HCT116 (cell line): ENCODE results near the gene CTNNA2. TPM values are rescaled to one million over a fixed set of nuclear protein-coding genes. Genes with fewer than 3 reads are reported as not detected.

Experiments used
- ATAC-seq: fragments of 200-7000 bp; cut with Tn5 transposase; 2 replicates; pipeline ENCODE4 v1.9.1; 2020; ENCODE audit warnings: mild to moderate bottlenecking, moderate library complexity
- BruUV-seq: library from RNA; stranded (reverse); fragments of 400-500 nt; replicated peaks from 2 replicates; lab custom pipeline; 2021; lab: Mats Ljungman, UMichigan
- CTCF ChIA-PET: fragments of 300-600 bp; sonication (Branson Sonifier 250); formaldehyde crosslinking; loops from one replicate; lab custom pipeline; 2021; ENCODE audit warnings: antibody characterized with exemption; lab: Charles Lee
- POLR2A ChIA-PET: fragments of 300-600, 350-600 bp; sonication (Branson Sonifier 250); formaldehyde crosslinking; loops from one replicate; lab custom pipeline; 2021; ENCODE audit warnings: antibody characterized with exemption; lab: Charles Lee
- RAD21 ChIA-PET, 2 experiments: fragments of 300-600 bp; sonication (Branson Sonifier 250); formaldehyde crosslinking; loops; one replicate each; lab custom pipeline; 2023; ENCODE audit warnings: low total read pairs in 2 of 2; ENCODE audit not compliant: uncharacterized antibody in 2 of 2, unreplicated experiment in 2 of 2, low non-redundant PET in 1 of 2; lab: Charles Lee
- DNase-seq: peaks from one replicate; pipeline ENCODE4 v3.0.0-alpha.2; 2010; ENCODE audit warnings: low read depth, low spot score
- H2AFZ ChIP-seq: fragments of 200-600 bp; shearing (Covaris generic), sonication (generic); 2 replicates; pipeline ENCODE4 v1.6.1; 2017; ENCODE audit warnings: low read depth, mixed run types, mixed read lengths, antibody characterized with exemption, low read length; ENCODE audit not compliant: poor library complexity, severe bottlenecking
- H3K27ac ChIP-seq: 2 replicates; pipeline ENCODE4 v1.5.1; 2012; ENCODE audit warnings: low read depth, low read length
- H3K27me3 ChIP-seq: fragments of 200-600 bp; sonication (generic); 2 replicates; pipeline ENCODE4 v1.6.1; 2016; ENCODE audit warnings: mixed run types, low read length, mixed read lengths; ENCODE audit not compliant: insufficient read depth
- H3K36me3 ChIP-seq, 2 experiments: fragments of 200-500 bp in 1 of 2; fragments of 200-600 bp in 1 of 2; sonication (Bioruptor generic) in 1 of 2; sonication (generic) in 1 of 2; 2 replicates each; pipeline versions ENCODE4 v1.5.1 to v1.6.1; 2014 to 2016; ENCODE audit warnings: low read length in 2 of 2, inconsistent platforms in 1 of 2, mixed read lengths in 1 of 2, mixed run types in 1 of 2; ENCODE audit not compliant: insufficient read depth in 2 of 2, control insufficient read depth in 1 of 2
- H3K4me1 ChIP-seq, 2 experiments: fragments of 200-600 bp in 1 of 2; sonication (generic) in 1 of 2; 2 replicates each; pipeline versions ENCODE4 v1.5.1 to v1.6.1; 2012 to 2017; ENCODE audit warnings: low read length in 2 of 2, inconsistent platforms in 1 of 2, mild to moderate bottlenecking in 1 of 2, mixed read lengths in 1 of 2, mixed run types in 1 of 2, moderate library complexity in 1 of 2; ENCODE audit not compliant: insufficient read depth in 2 of 2, control insufficient read depth in 1 of 2
- H3K4me2 ChIP-seq: fragments of 200-600 bp; sonication (generic); 2 replicates; pipeline ENCODE4 v1.6.1; 2017; ENCODE audit warnings: mixed run types, low read length, mixed read lengths
- H3K4me3 ChIP-seq, 2 experiments: fragments of 200-600 bp in 1 of 2; sonication (generic) in 1 of 2; replicated peaks in 1 of 2; 2 replicates each; pipeline ENCODE4 v1.5.1; 2011 to 2016; ENCODE audit warnings: low read length in 2 of 2, control low read depth in 1 of 2, low read depth in 1 of 2, mild to moderate bottlenecking in 1 of 2, mixed read lengths in 1 of 2, mixed run types in 1 of 2
- H3K79me2 ChIP-seq: fragments of 200-600 bp; sonication (generic); 2 replicates; pipeline ENCODE4 v1.6.1; 2017; ENCODE audit warnings: mild to moderate bottlenecking, mixed run types, low read length, moderate library complexity, mixed read lengths; ENCODE audit not compliant: insufficient read depth
- H3K9ac ChIP-seq: fragments of 200-600 bp; sonication (generic); 2 replicates; pipeline ENCODE4 v1.6.1; 2016; ENCODE audit warnings: low read length, mixed read lengths
- H3K9me2 ChIP-seq: fragments of 200-600 bp; sonication (generic), shearing (Covaris generic); 2 replicates; pipeline ENCODE4 v1.6.1; 2017; ENCODE audit warnings: mixed run types, mild to moderate bottlenecking, moderate library complexity; ENCODE audit not compliant: insufficient read depth
- H3K9me3 ChIP-seq, 2 experiments: fragments of 200-500 bp in 1 of 2; fragments of 200-600 bp in 1 of 2; sonication (Bioruptor generic) in 1 of 2; sonication (generic) in 1 of 2; 2 replicates each; pipeline ENCODE4 v1.6.1; 2014 to 2017; ENCODE audit warnings: low read length in 2 of 2, mixed read lengths in 2 of 2, inconsistent platforms in 1 of 2, low read depth in 1 of 2, mild to moderate bottlenecking in 1 of 2, mixed run types in 1 of 2, moderate library complexity in 1 of 2; ENCODE audit not compliant: control insufficient read depth in 1 of 2, insufficient read depth in 1 of 2
- H4K20me1 ChIP-seq: fragments of 200-600 bp; sonication (generic), shearing (Covaris generic); 2 replicates; pipeline ENCODE4 v1.6.1; 2017; ENCODE audit warnings: mixed run types, mild to moderate bottlenecking, moderate library complexity; ENCODE audit not compliant: insufficient read depth
- CBX3 ChIP-seq: IDR thresholded peaks from 2 replicates; pipeline ENCODE4 v1.6.1; 2012; ENCODE audit warnings: low read depth
- EZH2 ChIP-seq: fragments of 200-600 bp; sonication (generic); IDR thresholded peaks from 2 replicates; pipeline ENCODE4 v1.6.1; 2017; ENCODE audit warnings: antibody characterized with exemption, mixed run types
- EZH2phosphoT487 ChIP-seq: fragments of 200-600 bp; IDR thresholded peaks from 2 replicates; pipeline ENCODE4 v1.6.1; 2018; ENCODE audit warnings: antibody characterized with exemption, borderline replicate concordance
- FOSL1 ChIP-seq: IDR thresholded peaks from 2 replicates; pipeline ENCODE4 v1.6.1; 2012; ENCODE audit warnings: low read depth
- POLR2AphosphoS5 ChIP-seq: IDR thresholded peaks from 2 replicates; pipeline ENCODE4 v1.6.1; 2011; ENCODE audit warnings: mild to moderate bottlenecking, low read depth, low read length, moderate library complexity
- SIN3A ChIP-seq: IDR thresholded peaks from 2 replicates; pipeline ENCODE4 v1.6.1; 2012; ENCODE audit warnings: low read depth
- SP1 ChIP-seq: IDR thresholded peaks from 2 replicates; pipeline ENCODE4 v1.6.1; 2012; ENCODE audit warnings: low read depth
- SRF ChIP-seq: IDR thresholded peaks from 2 replicates; pipeline ENCODE4 v1.6.1; 2012; ENCODE audit warnings: low read depth
- ZFX ChIP-seq: fragments of 450-650 bp; IDR thresholded peaks from 2 replicates; pipeline ENCODE4 v1.6.1; 2017
- intact Hi-C: fragments of 100-400 bp; cut with micrococcal nuclease; formaldehyde crosslinking; loops from 2 replicates; pipeline ENCODE4 v1.10.0; 2022
- microRNA-seq: library from miRNA; unstranded; fragments of <30 nt; microRNA quantifications from one replicate; pipeline ENCODE4, GENCODE V29; 2016; ENCODE audit warnings: borderline number of aligned reads
- total RNA-seq: library from RNA; stranded (reverse); gene quantifications from one replicate; pipeline ENCODE4 v1.2.1, GENCODE V29; 2021; ENCODE audit not compliant: unreplicated experiment

CTNNA2 gene
- total RNA-seq, 1 experiment from 2014 or later = not detected

GRCh38 chr2:80687524-80687923, 1174.7 kb downstream of the CTNNA2 start:
- Histone ChIP-seq H3K4me3 (no peak overlapping the region), H3K9ac (no peak overlapping the region), H2AFZ (no peak overlapping the region), H3K4me2 (no peak overlapping the region), H3K27me3 (no peaks in the 10 kb centered on the region), H3K9me2 (no peaks in the 10 kb centered on the region), H4K20me1 (no peaks in the 10 kb centered on the region), H3K79me2 (no peaks in the 10 kb centered on the region), H3K36me3 (no peaks in the 10 kb centered on the region), H3K9me3 (no peaks in the 10 kb centered on the region; a peak in 2 of 4 replicates), H3K27ac (no peak overlapping the region), H3K4me1 (no peaks in the 10 kb centered on the region)
- ATAC-seq (no peak), DNase-seq (no peak)
- TF ChIP-seq SIN3A = no peak
- TF ChIP-seq EZH2 = no peak
- TF ChIP-seq EZH2phosphoT487 = no peak
- TF ChIP-seq CBX3 = no peak
- no peak for TF ChIP-seq SRF
- no TSS peak for BruUV-seq
- ChIA-PET RAD21 (no interaction called here), CTCF (no interaction called here), POLR2A (no interaction called here)
- intact Hi-C loops = no loop called here

DNA sequence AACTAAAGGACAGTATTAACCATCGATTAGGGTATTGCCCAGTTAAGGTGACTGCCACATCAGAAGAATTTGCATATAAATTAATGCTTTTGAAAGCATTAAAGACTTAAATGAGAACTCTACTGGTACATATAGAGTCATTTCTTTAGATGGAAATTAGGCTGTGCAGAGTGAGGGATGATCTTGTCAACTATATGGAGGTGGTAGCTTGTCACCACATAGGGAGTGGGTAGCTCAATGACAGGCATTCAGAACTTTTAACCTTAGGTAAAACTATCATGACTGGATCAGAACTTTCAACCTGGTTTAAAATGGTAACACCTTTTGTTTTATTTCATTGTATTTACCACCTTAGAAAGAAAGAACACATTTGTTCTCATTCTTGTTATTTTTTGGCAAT, 1176.3 kb downstream of the CTNNA2 start:
- Histone ChIP-seq H3K9ac (no peak overlapping the region), H3K4me2 (no peak overlapping the region), H3K4me1 (no peaks in the 10 kb centered on the region), H3K27me3 (no peaks in the 10 kb centered on the region)
- no peak for DNase-seq
- no peak for ATAC-seq
- TF ChIP-seq POLR2AphosphoS5 (no peak), FOSL1 (no peak), ZFX (no peak), EZH2phosphoT487 (no peak), SP1 (no peak)
- TF ChIP-seq, all 23 proteins: peak for 0
- intact Hi-C loops = no loop called here
- H3K9me2 ChIP-seq = no peaks in the 10 kb centered on the region
- ChIA-PET RAD21 (no interaction called here), POLR2A (no interaction called here), CTCF (no interaction called here)
- no peak overlapping the region for H2AFZ ChIP-seq
- no peaks in the 10 kb centered on the region for H4K20me1 ChIP-seq
- H3K9me3 ChIP-seq = no peaks in the 10 kb centered on the region
- no peaks in the 10 kb centered on the region for H3K79me2 ChIP-seq
- H3K36me3 ChIP-seq = no peaks in the 10 kb centered on the region
- BruUV-seq = no TSS peak
- no peak overlapping the region for H3K4me3 ChIP-seq
- no peak overlapping the region for H3K27ac ChIP-seq

Small RNA genes within 50 kb of the gene (microRNA-seq; reads per million reads assigned to microRNA genes)
- gene MIR4264 = not detected
- not detected for gene MIR8080
